Kidney epithelial cell (primary cell): Measurements from ENCODE around the gene EVA1C. TPM values are rescaled to one million over a fixed set of nuclear protein-coding genes. Genes with fewer than 3 reads are reported as not detected.
"Not testable (repeated sequence)": the region's sequence is repeated elsewhere in the genome, so short reads cannot be mapped to it uniquely, and the experiment has no call there.

Experiments
- DNase-seq: peaks from one replicate; pipeline ENCODE4 v3.0.0-alpha.2; 2010; ENCODE audit warnings: low read depth
- H3K27me3 ChIP-seq: 2 replicates; pipeline ENCODE4 v1.6.0; 2011; ENCODE audit warnings: low read length; ENCODE audit not compliant: control insufficient read depth, insufficient read depth
- H3K36me3 ChIP-seq: 2 replicates; pipeline ENCODE4 v1.5.1; 2011; ENCODE audit warnings: low read length; ENCODE audit not compliant: control insufficient read depth, insufficient read depth
- H3K4me3 ChIP-seq: 2 replicates; pipeline ENCODE4 v1.5.1; 2011; ENCODE audit warnings: low read depth, mild to moderate bottlenecking, control low read depth, low read length
- CTCF ChIP-seq: IDR thresholded peaks from 2 replicates; pipeline ENCODE4 v1.5.1; 2011; ENCODE audit warnings: mild to moderate bottlenecking, moderate library complexity, low read length, control low read depth, inconsistent platforms; ENCODE audit not compliant: insufficient read depth, poor library complexity, severe bottlenecking
- total RNA-seq: library from RNA; depleted of rRNA; stranded (reverse); fragments of >200 nt; gene quantifications from 2 replicates; pipeline ENCODE4 v1.2.3, GENCODE V29; 2015

EVA1C gene
- total RNA-seq, 1 donor from 2014 or later = 0.54 TPM

- Histone ChIP-seq H3K36me3 (peaks cover 1% of the 10 kb centered on the region), H3K4me3 (no peak overlapping the region), H3K27me3 (no peaks in the 10 kb centered on the region)
- TF ChIP-seq CTCF = no peak
- DNase-seq = no peak
Observed at GRCh38 chr21:32388306-32388705, 24.2 kb upstream of the EVA1C start.

GRCh38 chr21:32389337-32390015 lies 23.0 kb upstream of the EVA1C start:
- DNase-seq = no peak
- no peak for TF ChIP-seq CTCF
- Histone ChIP-seq H3K27me3 (no peaks in the 10 kb centered on the region), H3K36me3 (peaks cover 1% of the 10 kb centered on the region), H3K4me3 (no peak overlapping the region)

GRCh38 chr21:32390537-32391224 lies 21.8 kb upstream of the EVA1C start:
- not testable (repeated sequence) for H3K27me3 ChIP-seq, DNase-seq, H3K4me3 ChIP-seq, H3K36me3 ChIP-seq

- no peak for DNase-seq
- Histone ChIP-seq H3K36me3 (peaks cover 1% of the 10 kb centered on the region), H3K4me3 (peak overlapping the region; percentile 97), H3K27me3 (no peaks in the 10 kb centered on the region)
- TF ChIP-seq CTCF = no peak
Observed at GRCh38 chr21:32391755-32392154, 20.8 kb upstream of the EVA1C start.

- H3K27me3 ChIP-seq = no peaks in the 10 kb centered on the region
- DNase-seq = no peak
- no peaks in the 10 kb centered on the region for H3K36me3 ChIP-seq
- TF ChIP-seq CTCF = no peak
- H3K4me3 ChIP-seq = peak overlapping the region; percentile 97
Observed at GRCh38 chr21:32392299-32392879, 20.1 kb upstream of the EVA1C start.

- no peak for TF ChIP-seq CTCF
- no peaks in the 10 kb centered on the region for H3K27me3 ChIP-seq
- DNase-seq = no peak
- H3K4me3 ChIP-seq = peak within 1 kb of the TSS; percentile 97
- H3K36me3 ChIP-seq = no peaks in the 10 kb centered on the region
Observed at GRCh38 chr21:32392880-32393676, 19.4 kb upstream of the EVA1C start, which contains the start of gene URB1. Gene URB1, minus strand, starts transcription at chr21:32393012. Its CDS starts 102 bp downstream, at chr21:32392910.
